ENCODE measurements around the gene NUDT2. TPM values are rescaled to one million over a fixed set of nuclear protein-coding genes. Genes with fewer than 3 reads are reported as not detected.
A peak's percentile ranks its signal among the peaks of the same experiment; 100 is the strongest.

The NUDT2 gene
- total and polyA plus RNA-seq, 2 experiments from 2014 or later = 19.6 to 23.4 TPM

- 98% methylated on average over 57 of the region's 60 CpGs for WGBS (ENCODE audit: low lambda C conversion rate, missing lambda C conversion rate)
- peaks cover 4% of the 10 kb centered on the region for H3K4me1 ChIP-seq (ENCODE audit: insufficient read depth)
- DNase-seq (ENCODE audit: low spot score) = no peak
These were observed 42.6 kb downstream of the NUDT2 start for GRCh38 chr9:34371886-34372466.

GRCh38 chr9:34372467-34373011, 43.2 kb downstream of the NUDT2 start:
- peaks cover 9% of the 10 kb centered on the region for H3K79me2 ChIP-seq
- H3K27ac ChIP-seq = no peak overlapping the region
- peaks cover 6% of the 10 kb centered on the region for H3K4me1 ChIP-seq (ENCODE audit: insufficient read depth)
- 89% methylated on average over 41 of the region's 41 CpGs for WGBS (ENCODE audit: low lambda C conversion rate, missing lambda C conversion rate)
- no peaks in the 10 kb centered on the region for H3K9me2 ChIP-seq (replicated peaks; ENCODE audit: insufficient read depth)
- no peak for TF ChIP-seq CTCF (IDR thresholded peaks at IDR 0.05; ENCODE audit: poor library complexity)
- no peak for TF ChIP-seq EZH2 (IDR thresholded peaks at IDR 0.05; ENCODE audit: borderline replicate concordance)
- TF ChIP-seq EZH2phosphoT487 (IDR thresholded peaks at IDR 0.05; ENCODE audit: low read depth, severe bottlenecking, unreplicated experiment) = no peak
- peak; percentile 32 for DNase-seq (ENCODE audit: low spot score)
- no peak overlapping the region for H2AFZ ChIP-seq
- no peaks in the 10 kb centered on the region for H3K9me3 ChIP-seq (ENCODE audit: low read depth)
- H4K20me1 ChIP-seq (ENCODE audit: insufficient read depth, poor library complexity, severe bottlenecking) = no peaks in the 10 kb centered on the region
- no peaks in the 10 kb centered on the region for H3K27me3 ChIP-seq
- no peak overlapping the region for H3K4me2 ChIP-seq
- H3K36me3 ChIP-seq (replicated peaks; ENCODE audit: insufficient read depth, low read depth) = no peaks in the 10 kb centered on the region
- no peak overlapping the region for H3K4me3 ChIP-seq

More at GRCh38 chr9:34371886-34372466, 42.6 kb downstream of the NUDT2 start:
- H3K9me3 ChIP-seq (ENCODE audit: low read depth) = no peaks in the 10 kb centered on the region
- no peak overlapping the region for H3K27ac ChIP-seq
- no peaks in the 10 kb centered on the region for H3K9me2 ChIP-seq (replicated peaks; ENCODE audit: insufficient read depth)
- H4K20me1 ChIP-seq (ENCODE audit: insufficient read depth, poor library complexity, severe bottlenecking) = no peaks in the 10 kb centered on the region
- H3K27me3 ChIP-seq = no peaks in the 10 kb centered on the region
- H3K36me3 ChIP-seq (replicated peaks; ENCODE audit: insufficient read depth, low read depth) = no peaks in the 10 kb centered on the region
- H2AFZ ChIP-seq = no peak overlapping the region
- H3K4me2 ChIP-seq = no peak overlapping the region
- H3K79me2 ChIP-seq = peaks cover 9% of the 10 kb centered on the region
- no peak for TF ChIP-seq EZH2 (IDR thresholded peaks at IDR 0.05; ENCODE audit: borderline replicate concordance)
- no peak for TF ChIP-seq CTCF (IDR thresholded peaks at IDR 0.05; ENCODE audit: poor library complexity)
- no peak for TF ChIP-seq EZH2phosphoT487 (IDR thresholded peaks at IDR 0.05; ENCODE audit: low read depth, severe bottlenecking, unreplicated experiment)
- H3K4me3 ChIP-seq = no peak overlapping the region

GRCh38 chr9:34373749-34374148, 44.4 kb downstream of the NUDT2 start:
- Histone ChIP-seq H3K4me3 (no peak overlapping the region), H3K4me1 (ENCODE audit: insufficient read depth) (peaks cover 8% of the 10 kb centered on the region), H3K27ac (peak overlapping the region; percentile 84), H3K36me3 (replicated peaks; ENCODE audit: insufficient read depth, low read depth) (no peaks in the 10 kb centered on the region), H3K9me3 (ENCODE audit: low read depth) (no peaks in the 10 kb centered on the region), H3K79me2 (peaks cover 9% of the 10 kb centered on the region), H3K4me2 (peak overlapping the region; percentile 50), H2AFZ (no peak overlapping the region), H4K20me1 (ENCODE audit: insufficient read depth, poor library complexity, severe bottlenecking) (no peaks in the 10 kb centered on the region), H3K9me2 (replicated peaks; ENCODE audit: insufficient read depth) (no peaks in the 10 kb centered on the region), H3K27me3 (no peaks in the 10 kb centered on the region)
- WGBS (ENCODE audit: low lambda C conversion rate, missing lambda C conversion rate) = 85% methylated on average over 2 of the region's 2 CpGs
- DNase-seq (ENCODE audit: low spot score) = no peak
- TF ChIP-seq EZH2phosphoT487 (IDR thresholded peaks at IDR 0.05; ENCODE audit: low read depth, severe bottlenecking, unreplicated experiment) (no peak), EZH2 (IDR thresholded peaks at IDR 0.05; ENCODE audit: borderline replicate concordance) (no peak), CTCF (IDR thresholded peaks at IDR 0.05; ENCODE audit: poor library complexity) (no peak)

All from hepatocyte (in vitro differentiated cells).